Common myeloid progenitor, CD34-positive (primary cell): ENCODE results near the gene VPS39.

Experiments used
- CTCF ChIA-PET: fragments of 350-600 bp; sonication (Branson Sonifier 250); formaldehyde crosslinking; loops from one replicate; lab custom pipeline; 2021; ENCODE audit warnings: antibody characterized with exemption; lab: Charles Lee
- POLR2A ChIA-PET: fragments of 350-600 bp; sonication (Branson Sonifier 250); formaldehyde crosslinking; loops from one replicate; lab custom pipeline; 2021; ENCODE audit warnings: antibody characterized with exemption; lab: Charles Lee
- DNase-seq, 3 donors: peaks; one replicate each; pipeline versions ENCODE4 v3.0.0 to v3.0.0-alpha.2; 2013
- H3K27ac ChIP-seq, 2 experiments: 1 replicate in 1 of 2; 2 replicates in 1 of 2; pipeline ENCODE4 v1.7.0; 2013; ENCODE audit warnings: inconsistent platforms in 2 of 2, low read length in 2 of 2, mild to moderate bottlenecking in 2 of 2, low read depth in 1 of 2, moderate library complexity in 1 of 2; ENCODE audit not compliant: severe bottlenecking in 2 of 2, insufficient read depth in 1 of 2, poor library complexity in 1 of 2
- H3K27me3 ChIP-seq, 5 experiments: replicated peaks in 2 of 5; 1 replicate in 3 of 5; 2 replicates in 2 of 5; pipeline versions ENCODE4 v1.6.1 to v1.7.0; 2013; ENCODE audit warnings: low read length in 4 of 5, mild to moderate bottlenecking in 2 of 5, moderate library complexity in 2 of 5, inconsistent platforms in 1 of 5; ENCODE audit not compliant: insufficient read depth in 5 of 5, control insufficient read depth in 4 of 5
- H3K36me3 ChIP-seq, 4 experiments: 1 replicate in 2 of 4; 2 replicates in 2 of 4; pipeline versions ENCODE4 v1.6.1 to v1.7.0; 2013; ENCODE audit warnings: low read length in 3 of 4, control low read depth in 1 of 4, mild to moderate bottlenecking in 1 of 4; ENCODE audit not compliant: control insufficient read depth in 4 of 4, insufficient read depth in 4 of 4
- H3K4me1 ChIP-seq, 4 experiments: 1 replicate in 3 of 4; 2 replicates in 1 of 4; pipeline versions ENCODE4 v1.6.1 to v1.7.1; 2013; ENCODE audit warnings: low read length in 3 of 4, mild to moderate bottlenecking in 3 of 4, control low read depth in 1 of 4, inconsistent platforms in 1 of 4, moderate library complexity in 1 of 4; ENCODE audit not compliant: control insufficient read depth in 4 of 4, insufficient read depth in 4 of 4; ENCODE audit errors: control extremely low read depth in 1 of 4
- H3K4me3 ChIP-seq, 7 experiments: 1 replicate in 4 of 7; 2 replicates in 3 of 7; pipeline versions ENCODE4 v1.5.1 to v1.7.0; 2013; ENCODE audit warnings: mild to moderate bottlenecking in 7 of 7, low read length in 6 of 7, moderate library complexity in 6 of 7, inconsistent platforms in 2 of 7, low read depth in 2 of 7, control low read depth in 1 of 7; ENCODE audit not compliant: insufficient read depth in 4 of 7, control insufficient read depth in 1 of 7; ENCODE audit errors: extremely low read depth in 1 of 7
- H3K9me3 ChIP-seq, 5 experiments: 1 replicate in 4 of 5; 2 replicates in 1 of 5; pipeline versions ENCODE4 v1.6.1 to v1.7.1; 2013; ENCODE audit warnings: low read length in 4 of 5, mild to moderate bottlenecking in 2 of 5, inconsistent platforms in 1 of 5, low read depth in 1 of 5, moderate library complexity in 1 of 5; ENCODE audit not compliant: control insufficient read depth in 4 of 5, insufficient read depth in 2 of 5; ENCODE audit errors: control extremely low read depth in 1 of 5
- WGBS: methylation state at CpG from one replicate; pipeline ENCODE4 v1.1.5; 2013; ENCODE audit not compliant: insufficient coverage; 5-methylcytosine and 5-hydroxymethylcytosine counted together

The VPS39 gene

DNA sequence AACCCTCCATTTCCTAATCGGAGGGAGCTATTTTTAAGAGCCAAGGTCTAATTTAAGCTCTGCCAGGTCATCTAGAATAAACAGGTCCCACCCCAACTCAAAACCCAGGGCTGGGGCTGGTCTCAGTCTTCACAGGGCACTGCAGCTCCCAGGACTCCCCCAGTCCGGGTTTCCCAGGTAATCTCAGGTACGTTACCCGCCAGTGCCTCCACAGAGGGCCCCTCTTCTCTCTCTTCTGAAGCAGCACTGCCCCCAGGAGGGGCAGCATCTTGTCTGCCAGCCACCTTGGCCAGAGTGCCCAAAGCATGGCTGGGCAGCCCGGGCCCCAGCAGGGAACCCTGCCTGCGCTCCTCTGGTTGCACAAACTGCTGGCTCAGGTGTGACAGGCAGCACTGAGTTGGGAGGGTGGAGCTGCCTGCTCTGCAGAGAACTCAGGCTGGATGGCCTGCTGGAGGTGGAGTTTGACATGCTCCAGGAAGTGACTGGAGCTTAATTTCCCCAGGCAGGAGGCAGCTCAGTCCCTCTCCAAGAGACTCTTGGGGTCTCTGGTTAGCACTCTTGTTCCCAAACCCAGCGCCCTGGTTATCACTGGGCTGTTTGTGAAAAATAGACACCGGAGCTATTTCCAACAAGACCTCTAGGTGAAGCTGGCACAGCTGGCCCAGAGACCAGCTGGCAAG lies 51.7 kb downstream of the VPS39 start, which contains the start of gene PLA2G4F:
TSS of gene PLA2G4F (minus strand) at position 394 of the 680 bp plus-strand sequence. CDS start at position 307, 87 bp downstream.
- H3K4me3 ChIP-seq = no peak within 1 kb of the TSS
- 78% methylated on average over 5 of the region's 8 CpGs for WGBS
- CTCF ChIA-PET = interaction anchor here (0.8 to 1.8 kb wide), 5 partner anchors 12 to 316 kb away, joined by 3 to 7 read pairs (median 3); no protein-coding TSS in a partner anchor

DNA sequence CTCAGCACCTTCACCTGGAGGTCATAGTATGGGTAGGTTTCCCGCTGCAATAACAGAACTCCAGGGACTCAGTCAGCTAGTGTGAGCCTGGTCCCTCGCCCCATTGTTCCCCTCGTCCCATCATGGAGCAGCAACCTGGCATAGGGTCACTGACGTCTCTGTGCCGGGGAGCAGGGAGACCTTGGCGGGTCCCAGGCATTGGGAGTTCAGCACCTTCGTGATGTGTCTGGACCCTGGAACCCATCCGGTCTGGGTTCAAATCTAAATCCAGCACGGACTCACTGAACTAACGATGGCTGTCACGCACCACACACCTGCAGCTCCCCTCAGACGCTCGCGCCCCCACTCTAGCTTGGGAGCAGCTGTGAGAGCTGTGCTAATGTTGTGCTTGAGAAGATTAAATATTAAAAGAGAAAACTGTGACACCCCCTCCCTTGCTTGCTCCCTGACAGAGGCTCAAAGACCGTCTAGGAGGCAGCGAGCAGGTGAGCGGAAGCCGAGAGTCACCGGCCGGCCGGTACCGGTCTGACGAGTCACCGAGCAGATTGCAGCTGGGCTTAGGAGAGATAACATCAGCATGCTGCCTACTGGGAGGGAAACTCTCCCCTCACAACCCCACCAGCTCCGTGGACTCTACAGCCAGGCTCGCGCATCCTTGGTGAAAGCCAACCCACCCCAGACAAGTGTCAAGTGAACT lies 52.4 kb downstream of the VPS39 start:
- Histone ChIP-seq H3K27ac (no peak overlapping the region), H3K4me1 (peaks cover 0 to 10% (median 6%) of the 10 kb centered on the region in 4 experiments), H3K9me3 (no peaks in the 10 kb centered on the region), H3K4me3 (no peak overlapping the region), H3K27me3 (no peaks in the 10 kb centered on the region), H3K36me3 (peaks cover 9 to 24% (median 18%) of the 10 kb centered on the region in 4 experiments)
- DNase-seq = peak in 1 of 3 donors; percentile 12
- WGBS = 84% methylated on average over 10 of the region's 27 CpGs
- CTCF ChIA-PET = interaction anchor here (0.8 to 1.8 kb wide), 5 partner anchors 11 to 316 kb away, joined by 3 to 7 read pairs (median 3); no protein-coding TSS in a partner anchor
- POLR2A ChIA-PET = no interaction called here

More for the DNA sequence above, 51.7 kb downstream of the VPS39 start, which contains the start of gene PLA2G4F:
- Histone ChIP-seq H3K4me1 (peaks cover 0 to 10% (median 6%) of the 10 kb centered on the region in 4 experiments), H3K27ac (no peak within 1 kb of the TSS), H3K36me3 (peaks cover 13 to 31% (median 25%) of the 10 kb centered on the region in 4 experiments), H3K27me3 (no peaks in the 10 kb centered on the region), H3K9me3 (no peaks in the 10 kb centered on the region)
- POLR2A ChIA-PET = no interaction called here
- no peak for DNase-seq

DNA sequence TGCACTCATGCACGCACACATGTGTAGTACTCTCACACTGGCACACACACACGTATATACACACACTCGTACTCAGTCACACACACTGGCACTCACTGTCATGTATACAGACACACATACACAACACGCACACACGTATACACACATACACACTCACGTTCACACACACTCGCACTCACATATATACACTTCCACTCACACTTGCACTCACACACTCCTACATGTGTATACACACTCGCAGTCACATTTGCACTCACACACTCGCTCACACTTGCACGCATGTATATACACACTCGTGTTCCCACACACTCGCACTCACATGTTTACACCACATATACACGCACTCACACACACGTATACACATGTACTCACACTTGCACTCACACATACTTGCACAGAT lies 53.1 kb downstream of the VPS39 start:
- H3K4me1 ChIP-seq = peaks cover 0 to 10% (median 6%) of the 10 kb centered on the region in 4 experiments

DNA sequence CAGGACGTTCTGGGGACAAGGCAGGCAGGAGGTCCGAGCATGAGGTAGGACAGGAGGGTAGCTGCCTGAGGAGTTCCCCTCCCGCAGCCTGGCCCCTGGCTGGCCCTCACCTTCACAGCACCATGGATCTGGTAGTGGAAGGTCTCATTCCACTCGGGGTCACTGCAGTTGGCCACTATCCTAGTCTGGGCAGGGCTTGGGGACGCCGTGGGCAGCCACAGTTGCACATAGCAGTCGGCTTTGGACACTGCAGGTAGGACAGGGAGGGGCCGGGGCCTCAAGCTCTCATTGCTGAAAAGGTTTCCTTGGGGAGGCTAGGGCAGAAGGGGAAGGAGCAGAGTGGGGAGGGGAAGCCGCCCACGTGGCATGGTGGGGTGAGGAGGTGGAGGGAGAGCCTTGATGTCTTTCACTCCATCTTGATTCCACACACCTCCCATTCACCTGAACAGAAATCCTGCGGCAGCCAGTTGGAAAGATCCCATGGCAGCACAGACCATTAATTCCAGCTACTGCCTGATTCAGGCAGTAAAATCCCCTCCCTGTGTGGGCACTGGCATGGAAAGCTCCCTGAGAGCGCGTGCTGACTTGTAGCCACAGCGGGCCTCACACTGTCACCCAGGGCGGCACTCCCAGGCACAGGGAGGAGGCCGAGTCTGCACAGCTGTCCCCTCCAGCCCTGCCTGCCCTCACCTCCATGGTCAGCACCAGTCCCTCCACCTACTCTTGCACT lies 53.7 kb downstream of the VPS39 start:
- DNase-seq = no peak
- 95% methylated on average over 12 of the region's 16 CpGs for WGBS
- no peaks in the 10 kb centered on the region for H3K9me3 ChIP-seq
- no peak overlapping the region for H3K4me3 ChIP-seq
- peaks cover 0 to 10% (median 6%) of the 10 kb centered on the region in 4 experiments for H3K4me1 ChIP-seq
- peaks cover 0 to 11% (median 5%) of the 10 kb centered on the region in 4 experiments for H3K36me3 ChIP-seq
- no peaks in the 10 kb centered on the region for H3K27me3 ChIP-seq
- no peak overlapping the region for H3K27ac ChIP-seq
- ChIA-PET POLR2A (no interaction called here), CTCF (interaction anchor here (1.7 kb wide), 1 partner anchor 19 kb away, joined by 9 read pairs; no protein-coding TSS in a partner anchor)

More for the DNA sequence above, 53.1 kb downstream of the VPS39 start:
- 96% methylated on average over 14 of the region's 14 CpGs for WGBS
- Histone ChIP-seq H3K27me3 (no peaks in the 10 kb centered on the region), H3K9me3 (no peaks in the 10 kb centered on the region), H3K36me3 (peaks cover 4 to 16% (median 11%) of the 10 kb centered on the region in 4 experiments), H3K27ac (no peak overlapping the region), H3K4me3 (no peak overlapping the region)
- ChIA-PET POLR2A (no interaction called here), CTCF (interaction anchor here (1.7 kb wide), 1 partner anchor 20 kb away, joined by 9 read pairs; no protein-coding TSS in a partner anchor)
- no peak for DNase-seq

DNA sequence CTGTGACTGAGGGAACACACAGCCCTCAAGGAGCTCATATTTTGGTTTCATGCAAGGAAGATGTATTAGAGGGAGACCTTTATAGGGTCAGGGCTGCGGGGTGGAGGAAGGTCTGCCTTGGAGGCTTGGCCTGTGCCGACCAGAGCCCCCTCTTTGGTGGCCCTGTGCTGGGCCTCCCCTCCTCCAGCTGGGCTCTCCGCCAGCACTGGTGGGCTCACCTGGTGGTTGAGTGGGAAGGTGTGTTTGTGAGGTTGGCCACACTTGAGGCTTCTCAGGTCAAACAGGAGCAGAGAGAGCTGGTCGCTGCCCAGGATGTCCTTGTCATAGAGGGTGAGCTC lies 54.3 kb downstream of the VPS39 start:
- peaks cover 0 to 5% (median under 1%) of the 10 kb centered on the region in 4 experiments for H3K36me3 ChIP-seq
- H3K4me3 ChIP-seq = no peak overlapping the region
- ChIA-PET CTCF (interaction anchor here (1.3 to 1.7 kb wide), 2 partner anchors 15 to 19 kb away, joined by 3 to 9 read pairs; no protein-coding TSS in a partner anchor), POLR2A (no interaction called here)
- H3K4me1 ChIP-seq = peaks cover 0 to 10% (median 6%) of the 10 kb centered on the region in 4 experiments
- H3K27me3 ChIP-seq = no peaks in the 10 kb centered on the region
- no peak for DNase-seq
- WGBS = 100% methylated on average over 3 of the region's 4 CpGs
- H3K9me3 ChIP-seq = no peaks in the 10 kb centered on the region
- no peak overlapping the region for H3K27ac ChIP-seq

DNA sequence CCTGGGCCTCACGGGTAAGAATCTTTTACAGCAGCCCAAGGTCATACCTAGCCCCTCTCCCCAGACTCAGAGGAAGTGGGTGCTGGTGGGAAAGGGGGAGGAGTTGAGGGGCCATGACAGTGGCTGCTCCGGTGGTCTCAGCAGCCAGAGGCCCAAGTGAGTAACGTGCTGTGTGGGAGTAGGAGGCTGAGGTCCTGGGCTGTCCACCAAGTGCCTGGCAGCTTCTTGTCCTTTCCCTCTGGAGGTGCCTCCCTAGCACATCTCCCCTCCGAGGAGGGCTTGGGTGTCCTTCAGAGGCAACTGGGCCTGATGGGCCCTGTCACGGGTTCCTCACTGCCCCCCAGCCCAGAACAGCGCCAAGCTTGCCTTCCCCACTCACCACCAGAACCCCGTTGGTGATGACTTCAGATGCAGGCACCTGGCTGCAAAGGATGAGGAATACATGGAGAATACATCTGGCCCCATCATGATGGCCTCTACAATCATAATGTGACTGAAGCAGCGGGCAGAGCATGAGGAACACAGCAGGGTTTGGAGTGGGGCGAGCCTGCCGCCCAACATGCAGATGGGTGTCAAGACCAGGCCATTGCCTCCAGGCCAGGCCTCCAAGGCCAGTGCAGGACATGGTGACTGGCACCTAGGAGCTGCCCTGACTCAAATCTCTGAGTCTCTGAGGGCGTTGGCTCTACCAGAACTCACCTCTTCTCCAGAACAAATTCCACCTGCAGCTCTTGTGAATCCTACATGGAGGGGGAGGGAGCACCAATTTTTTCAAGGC lies 55.0 kb downstream of the VPS39 start:
- Histone ChIP-seq H3K36me3 (no peaks in the 10 kb centered on the region), H3K9me3 (no peaks in the 10 kb centered on the region), H3K4me1 (peaks cover 0 to 6% (median 3%) of the 10 kb centered on the region in 4 experiments), H3K27ac (no peak overlapping the region), H3K27me3 (no peaks in the 10 kb centered on the region), H3K4me3 (no peak overlapping the region)
- WGBS = 100% methylated on average over 10 of the region's 11 CpGs
- DNase-seq = no peak
- POLR2A ChIA-PET = no interaction called here
- CTCF ChIA-PET = interaction anchor here (1.3 kb wide), 1 partner anchor 15 kb away, joined by 3 read pairs; no protein-coding TSS in a partner anchor
